Immature natural killer cell (primary cell): ENCODE measurements around the gene ARPC2. TPM values are rescaled to one million over a fixed set of nuclear protein-coding genes. Genes with fewer than 3 reads are reported as not detected.

Experiments used
- DNase-seq, 3 donors: peaks; one replicate each; pipeline ENCODE4 v3.0.0; 2022; ENCODE audit warnings: mixed read lengths in 1 of 3
- H3K27ac Mint-ChIP-seq, 6 donors: one replicate each; pipeline ENCODE4 v1.8.0; 2020; ENCODE audit warnings: mixed read lengths in 6 of 6, mild to moderate bottlenecking in 5 of 6, inconsistent platforms in 4 of 6, moderate library complexity in 3 of 6
- H3K27me3 Mint-ChIP-seq, 3 donors: one replicate each; pipeline ENCODE4 v1.8.0; 2020 to 2021; ENCODE audit warnings: low read depth in 3 of 3, mild to moderate bottlenecking in 3 of 3, mixed read lengths in 3 of 3, moderate library complexity in 3 of 3, inconsistent platforms in 1 of 3
- H3K36me3 Mint-ChIP-seq, 3 donors: one replicate each; pipeline ENCODE4 v1.8.0; 2020; ENCODE audit warnings: mixed read lengths in 3 of 3, inconsistent platforms in 2 of 3, mild to moderate bottlenecking in 2 of 3
- H3K4me1 Mint-ChIP-seq, 2 donors: one replicate each; pipeline ENCODE4 v1.8.0; 2020; ENCODE audit warnings: inconsistent platforms in 2 of 2, mild to moderate bottlenecking in 2 of 2, mixed read lengths in 2 of 2, moderate library complexity in 1 of 2
- H3K4me3 Mint-ChIP-seq, 5 donors: one replicate each; pipeline ENCODE4 v1.8.0; 2020; ENCODE audit warnings: mild to moderate bottlenecking in 5 of 5, mixed read lengths in 5 of 5, inconsistent platforms in 3 of 5, moderate library complexity in 3 of 5
- H3K9me3 Mint-ChIP-seq, 6 donors: one replicate each; pipeline ENCODE4 v1.8.0; 2020; ENCODE audit warnings: mild to moderate bottlenecking in 6 of 6, mixed read lengths in 6 of 6, inconsistent platforms in 4 of 6, moderate library complexity in 3 of 6
- polyA plus RNA-seq, 3 donors: library from polyadenylated mRNA; unstranded; fragments of 300-500 nt; fragmentation: Illumina TruSeq; gene quantifications; one replicate each; pipeline ENCODE4 v1.2.3, GENCODE V29; 2021

ARPC2 gene
- polyA plus RNA-seq, 3 donors from 2014 or later, result 1,394 to 2,060 (median 1,454) TPM

DNA sequence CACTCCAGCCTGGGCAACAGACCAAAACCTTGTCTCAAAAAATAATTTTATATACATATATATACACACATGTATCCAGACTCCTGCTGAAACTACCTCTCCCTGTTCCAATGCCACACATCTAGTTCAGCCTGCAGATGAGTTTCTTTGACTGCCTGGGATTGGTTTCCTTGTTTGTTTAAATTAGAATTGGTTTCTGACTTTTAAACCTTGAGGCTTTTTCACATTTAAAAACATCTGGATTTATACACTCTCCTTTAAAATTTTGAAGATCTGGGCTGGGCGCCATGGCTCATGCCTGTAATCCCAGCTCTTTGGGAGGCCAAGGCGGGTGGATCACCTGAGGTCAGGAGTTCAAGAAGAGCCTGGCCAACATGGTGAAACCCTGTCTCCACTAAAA, 28.5 kb upstream of the ARPC2 start:
- Mint-ChIP-seq H3K4me1 (peaks cover 20 to 26% of the 10 kb centered on the region in 2 donors), H3K36me3 (no peaks in the 10 kb centered on the region), H3K27ac (no peak overlapping the region), H3K9me3 (no peaks in the 10 kb centered on the region), H3K4me3 (no peak overlapping the region), H3K27me3 (peaks cover 0 to 3% (median 2%) of the 10 kb centered on the region in 3 donors)
- DNase-seq, result no peak

- H3K27ac Mint-ChIP-seq, result no peak overlapping the region
- H3K4me1 Mint-ChIP-seq, result no peaks in the 10 kb centered on the region
- DNase-seq, result no peak
- no peaks in the 10 kb centered on the region for H3K36me3 Mint-ChIP-seq
- peaks cover 1 to 3% (median 2%) of the 10 kb centered on the region in 3 donors for H3K27me3 Mint-ChIP-seq
- no peak overlapping the region for H3K4me3 Mint-ChIP-seq
- no peaks in the 10 kb centered on the region for H3K9me3 Mint-ChIP-seq
Measured at GRCh38 chr2:218192902-218193430, 24.0 kb upstream of the ARPC2 start.

DNA sequence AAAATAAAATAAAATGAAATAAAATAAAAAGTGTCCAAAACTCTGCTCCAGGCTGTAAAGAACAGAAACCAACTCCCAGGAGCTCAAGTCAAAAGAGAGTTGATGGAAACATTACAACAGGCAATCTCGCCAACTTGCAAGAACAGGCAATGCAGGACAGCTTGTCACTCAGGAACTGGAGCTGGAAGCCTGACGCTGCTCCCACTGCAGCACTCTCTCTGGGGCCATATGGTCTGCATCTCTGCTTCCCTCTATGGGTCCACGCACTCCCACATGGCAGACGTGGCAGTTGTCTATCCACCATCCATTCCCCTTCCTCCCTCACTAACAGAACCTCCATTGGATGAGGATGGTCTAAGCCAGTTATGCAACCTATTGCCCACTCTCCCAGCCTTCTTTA, 23.3 kb upstream of the ARPC2 start:
- no peak for DNase-seq
- peaks cover 3 to 4% (median 3%) of the 10 kb centered on the region in 3 donors for H3K27me3 Mint-ChIP-seq
- H3K9me3 Mint-ChIP-seq, result no peaks in the 10 kb centered on the region

GRCh38 chr2:218194880-218195279, 22.1 kb upstream of the ARPC2 start:
- Mint-ChIP-seq H3K27ac (no peak overlapping the region), H3K4me1 (no peaks in the 10 kb centered on the region), H3K9me3 (no peaks in the 10 kb centered on the region), H3K36me3 (no peaks in the 10 kb centered on the region), H3K4me3 (no peak overlapping the region), H3K27me3 (peaks cover 2 to 6% (median 4%) of the 10 kb centered on the region in 3 donors)
- no peak for DNase-seq

More for the DNA sequence above, 23.3 kb upstream of the ARPC2 start:
- Mint-ChIP-seq H3K27ac (peak overlapping the region in 1 of 6 donors; percentile 16), H3K4me1 (no peaks in the 10 kb centered on the region), H3K4me3 (no peak overlapping the region), H3K36me3 (no peaks in the 10 kb centered on the region)

DNA sequence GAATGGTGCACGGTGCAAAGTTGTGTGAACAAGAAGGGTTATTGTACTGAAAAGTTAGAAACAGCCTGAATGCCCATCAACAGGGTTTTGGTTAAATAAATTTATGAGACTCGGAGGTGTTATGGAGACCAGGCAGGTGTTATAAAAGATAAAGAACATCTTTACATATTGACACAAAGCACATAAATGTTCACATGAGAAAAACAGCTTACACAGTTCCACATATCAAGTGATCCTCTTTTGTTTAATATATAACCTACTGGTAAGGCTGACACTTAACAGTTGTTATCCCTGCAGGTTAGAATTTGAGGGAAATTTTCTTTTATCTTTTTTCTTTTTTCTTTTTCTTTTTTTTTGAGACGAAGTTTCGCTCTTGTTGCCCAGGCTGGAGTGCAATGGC, 20.0 kb upstream of the ARPC2 start:
- DNase-seq, result no peak
- H3K4me3 Mint-ChIP-seq, result no peak overlapping the region
- no peaks in the 10 kb centered on the region for H3K9me3 Mint-ChIP-seq
- H3K27ac Mint-ChIP-seq, result no peak overlapping the region
- H3K4me1 Mint-ChIP-seq, result no peaks in the 10 kb centered on the region
- peaks cover 0 to 4% (median 0%) of the 10 kb centered on the region in 3 donors for H3K36me3 Mint-ChIP-seq
- peaks cover 0 to 6% (median 4%) of the 10 kb centered on the region in 3 donors for H3K27me3 Mint-ChIP-seq

DNA sequence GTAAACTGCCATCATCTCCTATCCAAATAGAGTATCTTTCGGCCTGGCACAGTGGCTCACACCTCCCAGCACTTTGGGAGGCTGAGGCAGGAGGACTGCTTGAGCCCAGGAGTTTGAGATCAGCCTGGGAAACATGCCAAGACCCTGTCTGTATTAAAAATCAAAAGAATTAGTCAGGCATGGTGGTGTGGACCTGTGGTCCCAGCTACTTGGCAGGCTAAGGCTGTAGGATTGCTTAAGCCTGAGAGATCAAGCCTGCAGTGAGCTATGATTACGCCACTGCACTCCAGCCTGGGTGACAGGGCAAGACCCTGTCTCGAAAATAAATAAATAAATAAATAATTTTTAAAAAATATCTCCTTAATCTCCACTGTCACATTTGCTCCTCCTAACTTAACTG, 14.7 kb upstream of the ARPC2 start:
- Mint-ChIP-seq H3K9me3 (no peaks in the 10 kb centered on the region), H3K4me1 (no peaks in the 10 kb centered on the region), H3K27me3 (peaks cover 0 to 6% (median 4%) of the 10 kb centered on the region in 3 donors), H3K4me3 (no peak overlapping the region), H3K27ac (no peak overlapping the region), H3K36me3 (peaks cover 0 to 4% (median 0%) of the 10 kb centered on the region in 3 donors)
- no peak for DNase-seq

DNA sequence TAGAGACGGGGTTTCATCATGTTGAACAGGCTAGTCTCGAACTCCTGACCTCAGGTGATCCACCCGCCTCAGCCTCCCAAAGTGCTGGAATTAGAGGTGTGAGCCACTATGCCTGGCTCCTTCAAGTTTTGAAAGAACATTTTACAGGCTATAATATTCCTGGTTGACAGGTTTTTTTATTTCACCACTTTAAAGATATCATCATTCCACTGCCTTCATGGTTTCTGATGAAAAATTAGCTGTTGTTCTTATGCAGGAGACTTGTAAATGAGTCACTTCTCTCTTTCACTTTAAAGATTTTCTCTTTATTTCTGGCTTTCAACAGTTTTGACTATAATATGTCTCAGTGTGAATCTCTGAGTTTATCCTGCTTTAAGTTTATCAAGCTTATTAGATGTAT, 7.9 kb upstream of the ARPC2 start:
- no peak for DNase-seq
- H3K27me3 Mint-ChIP-seq, result peaks cover 2 to 10% (median 3%) of the 10 kb centered on the region in 3 donors
- no peaks in the 10 kb centered on the region for H3K4me1 Mint-ChIP-seq
- peaks cover 0 to 7% (median 0%) of the 10 kb centered on the region in 6 donors for H3K9me3 Mint-ChIP-seq
- H3K36me3 Mint-ChIP-seq, result peaks cover 0 to 14% (median 8%) of the 10 kb centered on the region in 3 donors
- no peak overlapping the region for H3K27ac Mint-ChIP-seq
- H3K4me3 Mint-ChIP-seq, result no peak overlapping the region

DNA sequence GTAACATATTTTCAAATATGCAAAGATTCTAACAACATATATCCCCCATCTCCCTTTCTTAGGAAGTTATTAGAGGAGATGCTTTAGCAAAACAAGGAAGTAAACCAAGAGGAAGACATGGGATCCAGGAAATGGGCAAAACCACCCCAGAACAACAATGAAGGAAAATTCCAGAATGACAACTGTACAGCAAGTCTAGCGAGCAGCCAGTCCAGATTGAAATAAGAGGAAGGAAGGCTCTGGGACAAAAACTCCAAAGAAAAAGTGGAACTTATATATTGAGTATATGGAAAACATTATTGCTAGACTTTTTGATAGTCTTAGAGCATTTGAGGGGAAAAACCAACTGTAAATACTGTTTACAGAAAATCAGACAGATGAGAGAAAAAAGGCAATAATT, 2.9 kb upstream of the ARPC2 start:
- Mint-ChIP-seq H3K9me3 (peaks cover 0 to 7% (median under 1%) of the 10 kb centered on the region in 6 donors), H3K27me3 (peaks cover 16 to 41% (median 38%) of the 10 kb centered on the region in 3 donors), H3K36me3 (peaks cover 0 to 14% (median 8%) of the 10 kb centered on the region in 3 donors), H3K4me1 (peaks cover 18 to 27% of the 10 kb centered on the region in 2 donors), H3K4me3 (no peak overlapping the region), H3K27ac (peak overlapping the region in 5 of 6 donors; percentile 2 to 100 (median 88))
- DNase-seq, result no peak

DNA sequence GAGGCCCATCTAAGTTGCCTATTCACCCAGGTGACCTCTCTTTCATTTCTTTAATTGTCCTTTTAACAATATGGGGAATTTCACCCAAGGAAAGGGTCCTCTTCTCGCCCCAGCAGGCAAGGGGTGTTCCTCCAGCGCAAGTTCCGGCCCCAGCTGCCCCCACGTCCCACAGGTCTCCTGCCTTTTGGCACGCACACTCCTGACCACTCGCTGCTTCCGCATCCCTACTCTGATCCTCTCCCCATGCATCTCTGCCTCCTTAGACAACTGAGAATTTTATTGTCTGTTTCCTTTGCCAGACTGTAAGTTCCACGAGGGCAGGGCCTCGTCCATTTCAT, 684 bp upstream of the ARPC2 start:
- Mint-ChIP-seq H3K27ac (peak overlapping the region; percentile 94 to 100 (median 99)), H3K27me3 (peaks cover 14 to 44% (median 30%) of the 10 kb centered on the region in 3 donors)

DNA sequence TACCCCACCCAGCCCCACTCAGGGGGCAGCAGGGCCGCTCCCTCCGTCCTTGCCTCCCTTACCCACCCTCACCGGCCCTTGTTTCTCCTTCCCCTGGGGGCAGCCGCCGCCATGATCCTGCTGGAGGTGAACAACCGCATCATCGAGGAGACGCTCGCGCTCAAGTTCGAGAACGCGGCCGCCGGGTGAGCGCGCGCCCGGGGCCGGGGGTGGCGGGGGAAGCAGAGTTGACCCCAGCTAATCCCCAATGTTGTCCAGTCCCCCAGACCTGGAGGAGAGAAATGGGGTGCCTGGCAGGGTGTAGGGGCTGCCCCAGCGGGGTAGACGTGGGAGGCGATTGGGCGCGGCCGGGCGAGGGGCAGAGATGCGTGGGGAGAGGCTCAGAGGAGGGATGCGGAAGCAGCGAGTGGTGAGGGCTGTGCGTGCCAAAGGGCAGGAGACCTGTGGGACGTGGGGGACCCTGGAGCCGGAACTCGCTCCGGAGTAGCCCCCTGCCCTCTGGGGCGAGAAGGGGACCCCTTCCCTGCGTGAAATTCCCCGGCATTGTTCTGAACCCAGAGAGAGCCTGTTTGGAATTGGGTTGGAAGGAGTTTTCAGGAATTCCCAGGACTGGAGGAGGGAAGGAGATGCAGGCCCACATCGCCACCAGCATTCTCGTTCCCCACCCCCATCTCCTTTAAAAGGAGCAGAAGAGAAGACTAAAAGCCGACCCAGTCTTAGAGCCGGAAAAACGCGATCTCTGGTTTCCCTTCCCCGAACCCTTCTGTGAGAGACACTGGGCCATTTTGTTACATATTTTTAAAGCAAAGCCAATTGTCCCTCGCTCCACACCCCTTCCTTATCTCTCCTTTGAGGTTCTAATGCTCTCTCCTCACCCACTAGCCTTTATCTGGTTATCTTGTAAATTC, 625 bp downstream of the ARPC2 start:
- DNase-seq, result peak; percentile 70 to 74 (median 73)
- Mint-ChIP-seq H3K27me3 (peaks cover 14 to 45% (median 30%) of the 10 kb centered on the region in 3 donors), H3K36me3 (peaks cover 4 to 9% (median 5%) of the 10 kb centered on the region in 3 donors), H3K4me3 (peak overlapping the region; percentile 90 to 99 (median 97)), H3K4me1 (peaks cover 53 to 62% of the 10 kb centered on the region in 2 donors), H3K27ac (peak overlapping the region; percentile 94 to 100 (median 99)), H3K9me3 (peaks cover 0 to 1% (median 0%) of the 10 kb centered on the region in 6 donors)

More for the DNA sequence above, 684 bp upstream of the ARPC2 start:
- H3K9me3 Mint-ChIP-seq, result peaks cover 0 to 1% (median 0%) of the 10 kb centered on the region in 6 donors
- peaks cover 40 to 49% of the 10 kb centered on the region in 2 donors for H3K4me1 Mint-ChIP-seq
- peaks cover 4 to 8% (median 5%) of the 10 kb centered on the region in 3 donors for H3K36me3 Mint-ChIP-seq
- peak overlapping the region; percentile 90 to 99 (median 97) for H3K4me3 Mint-ChIP-seq
- DNase-seq, result no peak

DNA sequence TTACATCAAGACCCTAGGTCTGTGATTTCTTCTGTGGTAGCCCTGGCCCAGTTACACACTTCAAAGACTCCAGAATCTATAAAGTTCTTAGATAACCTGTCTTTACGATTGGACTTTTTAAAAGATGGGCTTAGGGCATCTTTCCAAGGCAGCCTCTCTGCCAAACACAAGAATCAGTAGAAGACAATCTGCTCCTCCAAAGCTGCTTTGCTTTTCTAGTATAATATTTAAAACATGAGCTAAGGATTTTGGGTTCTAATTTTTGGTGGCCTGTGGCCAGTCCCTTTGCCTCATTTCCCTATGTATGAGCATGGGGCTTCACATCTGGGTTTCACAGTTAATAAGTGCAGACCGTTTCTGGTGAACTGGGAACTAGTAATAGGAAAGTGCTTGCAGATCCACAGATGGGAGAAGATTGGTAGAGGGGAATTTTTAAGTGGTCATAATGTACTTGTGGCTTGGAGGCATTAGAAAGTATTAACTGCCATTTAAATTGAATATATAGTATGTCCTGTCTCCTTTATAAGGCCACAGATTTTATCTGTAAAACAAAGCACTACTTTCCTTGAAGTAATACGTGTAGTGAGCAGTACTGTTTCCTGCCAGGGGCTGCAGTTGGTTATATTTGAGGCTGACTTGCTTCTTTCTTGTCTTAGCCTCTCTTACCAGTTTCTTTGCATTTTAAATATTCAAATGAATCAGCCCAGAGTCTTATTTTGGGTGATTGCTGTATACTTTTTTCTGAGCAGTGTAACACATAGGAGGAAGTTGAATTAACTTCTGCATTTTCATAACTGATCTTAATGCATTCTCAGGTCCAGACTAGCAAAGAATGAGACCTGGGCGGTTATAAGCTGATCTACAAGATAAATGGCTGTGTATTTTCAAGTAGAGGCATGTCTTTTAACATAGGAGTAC, 1.5 kb downstream of the ARPC2 start:
- Mint-ChIP-seq H3K4me1 (peaks cover 62 to 71% of the 10 kb centered on the region in 2 donors), H3K9me3 (peaks cover 0 to 1% (median 0%) of the 10 kb centered on the region in 6 donors), H3K36me3 (peaks cover 4 to 9% (median 7%) of the 10 kb centered on the region in 3 donors), H3K27me3 (peaks cover 14 to 45% (median 30%) of the 10 kb centered on the region in 3 donors), H3K27ac (peak overlapping the region; percentile 94 to 100 (median 99)), H3K4me3 (peak overlapping the region; percentile 90 to 99 (median 97))
- peak in 1 of 3 donors; percentile 39 for DNase-seq

DNA sequence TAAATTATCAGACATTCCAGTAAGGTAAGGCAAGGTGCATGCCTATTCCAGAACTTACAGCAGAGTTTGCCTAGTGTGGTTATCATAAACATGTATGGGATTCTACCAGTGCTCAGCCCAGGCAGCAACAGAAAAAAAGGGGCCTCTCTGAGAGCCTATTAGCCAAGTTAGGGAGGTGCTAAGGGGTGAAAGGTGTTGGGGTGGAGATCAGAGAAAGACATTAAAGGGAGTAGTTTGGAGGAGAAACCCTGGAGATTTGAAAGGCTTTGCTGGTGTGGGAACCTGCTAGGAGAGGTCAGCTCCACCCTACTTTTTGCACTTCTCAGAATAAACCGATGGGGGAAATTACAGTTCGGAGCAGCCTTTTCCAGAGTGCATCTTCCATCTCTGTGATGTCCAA, 2.9 kb downstream of the ARPC2 start:
- Mint-ChIP-seq H3K27ac (peak overlapping the region; percentile 94 to 100 (median 99)), H3K36me3 (peaks cover 10 to 19% (median 11%) of the 10 kb centered on the region in 3 donors)

DNA sequence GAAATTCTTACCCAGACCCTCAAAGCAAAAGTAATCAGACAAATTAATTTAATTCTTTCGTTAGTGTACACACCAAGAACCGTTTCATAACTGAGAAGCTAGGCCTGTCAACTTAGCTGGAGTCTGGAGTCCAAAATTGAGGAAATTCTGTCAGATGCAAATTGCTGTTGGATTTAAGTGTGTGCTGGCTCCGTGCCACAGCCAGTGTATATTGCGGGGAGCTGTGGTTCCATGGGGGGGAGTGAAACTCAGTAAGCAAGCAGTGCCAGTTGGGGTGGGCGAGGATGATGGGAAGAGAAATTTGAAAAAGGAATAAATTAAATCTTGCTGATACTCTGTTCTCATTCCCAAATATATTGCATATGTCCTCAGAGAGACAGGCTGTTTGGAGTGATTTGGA, 4.0 kb downstream of the ARPC2 start:
- H3K4me3 Mint-ChIP-seq, result peak overlapping the region; percentile 90 to 99 (median 97)
- H3K4me1 Mint-ChIP-seq, result peaks cover 83 to 88% of the 10 kb centered on the region in 2 donors
- H3K27ac Mint-ChIP-seq, result peak overlapping the region; percentile 94 to 100 (median 99)
- H3K27me3 Mint-ChIP-seq, result peaks cover 13 to 36% (median 26%) of the 10 kb centered on the region in 3 donors
- no peak for DNase-seq
- H3K9me3 Mint-ChIP-seq, result no peaks in the 10 kb centered on the region
- H3K36me3 Mint-ChIP-seq, result peaks cover 11 to 29% (median 19%) of the 10 kb centered on the region in 3 donors

More for the DNA sequence above, 2.9 kb downstream of the ARPC2 start:
- no peaks in the 10 kb centered on the region for H3K9me3 Mint-ChIP-seq
- peaks cover 75 to 82% of the 10 kb centered on the region in 2 donors for H3K4me1 Mint-ChIP-seq
- H3K27me3 Mint-ChIP-seq, result peaks cover 14 to 45% (median 27%) of the 10 kb centered on the region in 3 donors
- peak overlapping the region; percentile 90 to 99 (median 97) for H3K4me3 Mint-ChIP-seq
- DNase-seq, result no peak
